HG03280 (cell line): ENCODE results near the gene AGER.
"Not testable (repeated sequence)": the region's sequence is repeated elsewhere in the genome, so short reads cannot be mapped to it uniquely, and the experiment has no call there.

Experiments used
- ATAC-seq: cut with Tn5 transposase; IDR thresholded peaks from one replicate; pipeline ENCODE4 v1.9.1; 2021; ENCODE audit warnings: mild to moderate bottlenecking, moderate library complexity; ENCODE audit not compliant: unreplicated experiment

The AGER gene

GRCh38 chr6:32200711-32201475, 16.8 kb upstream of the AGER start:
- ATAC-seq: no peak

- ATAC-seq: no peak
These were observed 14.8 kb upstream of the AGER start for GRCh38 chr6:32198866-32199265.

- ATAC-seq: no peak
These were observed 14.3 kb upstream of the AGER start for GRCh38 chr6:32198345-32198696.

GRCh38 chr6:32196682-32197616, 12.9 kb upstream of the AGER start:
- no peak for ATAC-seq

GRCh38 chr6:32195902-32196681, 12.0 kb upstream of the AGER start:
- peak; percentile 84 for ATAC-seq

GRCh38 chr6:32195652-32195901, 11.5 kb upstream of the AGER start:
- ATAC-seq: peak; percentile 74

- ATAC-seq: no peak
These were observed 11.0 kb upstream of the AGER start for GRCh38 chr6:32194825-32195651.

- no peak for ATAC-seq
These were observed 10.3 kb upstream of the AGER start for GRCh38 chr6:32194388-32194787.

GRCh38 chr6:32193096-32193495, 9.0 kb upstream of the AGER start:
- ATAC-seq: not testable (repeated sequence)

GRCh38 chr6:32192608-32193039, 8.6 kb upstream of the AGER start, which contains the start of gene GPSM3:
GPSM3 (minus strand) TSS chr6:32192643; CDS start chr6:32192513, 130 bp downstream.
- ATAC-seq: no peak

GRCh38 chr6:32191696-32192607, 7.9 kb upstream of the AGER start:
- ATAC-seq: no peak

- no peak for ATAC-seq
These were observed 7.0 kb upstream of the AGER start for GRCh38 chr6:32190911-32191677.

- ATAC-seq: peak; percentile 68
These were observed 6.2 kb upstream of the AGER start, which contains the start of gene PBX2 for GRCh38 chr6:32190054-32190851. PBX2 (minus strand) TSS chr6:32190202; CDS start chr6:32189915, 287 bp downstream.

- ATAC-seq: no peak
These were observed 5.6 kb upstream of the AGER start for GRCh38 chr6:32189742-32190053.

- ATAC-seq: no peak
These were observed 5.2 kb upstream of the AGER start for GRCh38 chr6:32189069-32189741.

- ATAC-seq: no peak
These were observed 4.5 kb upstream of the AGER start for GRCh38 chr6:32188381-32189068.
